ENCODE results near the gene IFITM1.
"Not testable (repeated sequence)": the region's sequence is repeated elsewhere in the genome, so short reads cannot be mapped to it uniquely, and the experiment has no call there.

DNA sequence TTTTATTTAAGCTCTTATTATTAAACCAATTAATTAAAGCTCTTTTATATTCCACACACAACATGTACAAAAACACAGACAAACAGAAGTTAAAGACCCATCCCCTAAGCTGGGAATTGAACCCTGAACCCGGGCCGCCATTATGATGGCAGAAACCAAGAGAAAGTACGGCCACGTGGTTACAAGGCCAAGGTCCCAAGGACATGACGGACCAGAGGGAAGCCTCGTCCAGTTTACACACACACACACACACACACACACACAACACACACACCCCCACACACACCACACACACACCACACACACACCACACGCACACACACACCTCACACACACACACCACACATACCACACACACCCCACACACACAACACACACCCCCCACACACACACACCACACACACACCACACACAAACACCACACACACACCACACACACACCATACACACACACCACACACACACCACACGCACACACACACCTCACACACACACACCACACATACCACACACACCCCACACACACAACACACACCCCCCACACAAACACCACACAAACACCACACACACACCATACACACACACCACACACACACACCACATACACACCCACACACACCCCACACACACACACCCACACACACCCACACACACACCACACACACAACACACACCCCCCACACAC lies 35.6 kb downstream of the IFITM1 start:
- TF ChIP-seq, protein P1, sequence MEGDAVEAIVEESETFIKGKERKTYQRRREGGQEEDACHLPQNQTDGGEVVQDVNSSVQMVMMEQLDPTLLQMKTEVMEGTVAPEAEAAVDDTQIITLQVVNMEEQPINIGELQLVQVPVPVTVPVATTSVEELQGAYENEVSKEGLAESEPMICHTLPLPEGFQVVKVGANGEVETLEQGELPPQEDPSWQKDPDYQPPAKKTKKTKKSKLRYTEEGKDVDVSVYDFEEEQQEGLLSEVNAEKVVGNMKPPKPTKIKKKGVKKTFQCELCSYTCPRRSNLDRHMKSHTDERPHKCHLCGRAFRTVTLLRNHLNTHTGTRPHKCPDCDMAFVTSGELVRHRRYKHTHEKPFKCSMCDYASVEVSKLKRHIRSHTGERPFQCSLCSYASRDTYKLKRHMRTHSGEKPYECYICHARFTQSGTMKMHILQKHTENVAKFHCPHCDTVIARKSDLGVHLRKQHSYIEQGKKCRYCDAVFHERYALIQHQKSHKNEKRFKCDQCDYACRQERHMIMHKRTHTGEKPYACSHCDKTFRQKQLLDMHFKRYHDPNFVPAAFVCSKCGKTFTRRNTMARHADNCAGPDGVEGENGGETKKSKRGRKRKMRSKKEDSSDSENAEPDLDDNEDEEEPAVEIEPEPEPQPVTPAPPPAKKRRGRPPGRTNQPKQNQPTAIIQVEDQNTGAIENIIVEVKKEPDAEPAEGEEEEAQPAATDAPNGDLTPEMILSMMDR (IDR thresholded peaks at IDR 0.05 in 2 of 3, conservative IDR thresholded peaks at IDR 0.05 in 1 of 3; ENCODE audit: insufficient read depth in 2 of 3, low read depth in 1 of 3, low read length in 3 of 3): not testable (repeated sequence)
- not testable (repeated sequence) for TF ChIP-seq ZFPM2 (CRISPR knock-in tag; IDR thresholded peaks at IDR 0.05); TEAD4 (IDR thresholded peaks at IDR 0.05; ENCODE audit: low read length); TEAD4 (CRISPR knock-in tag; IDR thresholded peaks at IDR 0.05; ENCODE audit: borderline replicate concordance); SMAD2 (IDR thresholded peaks at IDR 0.05; ENCODE audit: low read depth, low read length); RCOR1 (IDR thresholded peaks at IDR 0.05; ENCODE audit: borderline replicate concordance in 1 of 2, low read depth in 2 of 2, low read length in 2 of 2); ZNF311 (CRISPR knock-in tag; IDR thresholded peaks at IDR 0.05); POLR2A (conservative IDR thresholded peaks at IDR 0.05); L3MBTL2 (IDR thresholded peaks at IDR 0.05)
- peak in 1 of 3 experiments; percentile 68 for TF ChIP-seq YY1 (IDR thresholded peaks at IDR 0.05; ENCODE audit: borderline replicate concordance in 1 of 3, control insufficient read depth in 1 of 3, extremely low read depth in 1 of 3, insufficient read depth in 3 of 3, insufficient read length in 1 of 3, insufficient replicate concordance in 2 of 3, low read depth in 1 of 3, low read length in 2 of 3)

Measured in K562 (cell line).